ENCODE measurements around the gene FGFR4.

- TF ChIP-seq CTCF (IDR thresholded peaks at IDR 0.05) (no peak), POLR2A (IDR thresholded peaks at IDR 0.05) (no peak), POLR2AphosphoS5 (IDR thresholded peaks at IDR 0.05) (no peak)
These were observed 37.8 kb downstream of the FGFR4 start for GRCh38 chr5:177124486-177124991.

All from transverse colon (tissue), 4 donors.